ENCODE results near the gene SERINC2. TPM values are rescaled to one million over a fixed set of nuclear protein-coding genes. Genes with fewer than 3 reads are reported as not detected.

Gene SERINC2
- total and polyA plus RNA-seq, 2 of the 4 experiments (the other 2 are of a cell fraction) = 2.0 to 59.5 TPM

DNA sequence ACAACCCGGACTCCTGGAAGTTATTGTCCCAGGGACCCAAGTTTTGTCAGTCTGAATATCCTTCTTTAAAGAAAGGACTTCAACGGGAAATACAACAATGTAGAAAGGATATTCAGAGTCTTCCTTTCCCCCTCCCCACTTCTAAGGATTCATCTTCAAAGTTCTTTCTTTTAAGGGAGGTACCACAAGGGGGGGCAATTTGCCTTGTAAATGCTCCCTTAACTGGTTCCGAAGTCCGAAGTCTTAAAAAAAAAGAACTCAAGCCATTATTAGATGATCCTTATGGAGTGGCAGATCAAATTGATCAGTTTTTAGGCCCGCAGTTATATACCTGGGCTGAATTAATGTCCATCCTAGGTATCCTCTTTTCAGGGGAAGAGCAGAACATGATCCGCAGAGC is 47.0 kb downstream of the SERINC2 start:
- Histone ChIP-seq H3K9ac (ENCODE audit: low read depth, low read length) (no peak overlapping the region), H2AK5ac (ENCODE audit: low read depth, low read length) (no peak overlapping the region), H3K4me1 (ENCODE audit: control insufficient read depth, insufficient read depth, low read length) (no peaks in the 10 kb centered on the region), H3K36me3 (ENCODE audit: control insufficient read depth, insufficient read depth, low read length) (no peaks in the 10 kb centered on the region), H4K20me1 (ENCODE audit: insufficient read depth, low read length) (no peaks in the 10 kb centered on the region), H3K14ac (replicated peaks; ENCODE audit: low read depth, low read length) (no peak overlapping the region), H2BK5ac (ENCODE audit: low read depth, low read length, poor library complexity, severe bottlenecking) (no peak overlapping the region), H3K4me3 (ENCODE audit: insufficient read depth, low read depth, low read length) (no peak overlapping the region), H3K4ac (ENCODE audit: low read depth, low read length) (no peak overlapping the region), H3K4me2 (ENCODE audit: low read depth, low read length) (no peak overlapping the region), H2AK9ac (replicated peaks; ENCODE audit: low read depth, low read length, poor library complexity) (no peak overlapping the region), H2AFZ (replicated peaks; ENCODE audit: low read length, poor library complexity) (no peak overlapping the region), H3K9me1 (ENCODE audit: insufficient read depth, low read length) (no peaks in the 10 kb centered on the region), H3K27me3 (ENCODE audit: control insufficient read depth, insufficient read depth, low read length) (peaks cover 31% of the 10 kb centered on the region), H3K79me1 (ENCODE audit: low read depth in 1 of 2, low read length in 2 of 2) (no peaks in the 10 kb centered on the region), H2BK120ac (ENCODE audit: low read depth, low read length) (no peak overlapping the region), H3K18ac (ENCODE audit: low read depth, low read length) (no peak overlapping the region), H3K56ac (ENCODE audit: extremely low read depth, insufficient read depth, low read length) (no peak overlapping the region), H2BK20ac (ENCODE audit: low read depth, low read length) (no peak overlapping the region), H2BK15ac (ENCODE audit: low read depth, low read length) (no peak overlapping the region), H4K8ac (ENCODE audit: low read depth in 2 of 2, low read length in 2 of 2) (no peak overlapping the region), H3K9me3 (ENCODE audit: control insufficient read depth, insufficient read depth, low read length) (peaks cover 25% of the 10 kb centered on the region), H3K27ac (ENCODE audit: insufficient read depth, low read length) (no peak overlapping the region), H4K91ac (ENCODE audit: insufficient read depth, low read depth, low read length) (no peak overlapping the region), H3K23ac (ENCODE audit: low read depth, low read length) (no peak overlapping the region), H4K5ac (ENCODE audit: low read depth, low read length) (no peak overlapping the region)
- in situ Hi-C loops (cut with MboI; ENCODE audit: low sequenced_read_pairs) (no loop called here), intact Hi-C loops (cut with micrococcal nuclease) (loop anchor here (1.0 kb wide), 1 partner anchor 89 kb away; no protein-coding TSS in a partner anchor), dilution Hi-C loops (cut with HindIII; ENCODE audit: low sequenced_read_pairs, unreplicated experiment) (no loop called here)
- CTCF ChIA-PET = no interaction called here
- TF ChIP-seq SMC3 (IDR thresholded peaks at IDR 0.05; ENCODE audit: low read depth, low read length) (peak; percentile 36; the same call in 1 of the 2 replicates), MAFK (IDR thresholded peaks at IDR 0.05; ENCODE audit: low read depth, low read length) (no peak), RAD21 (IDR thresholded peaks at IDR 0.05; ENCODE audit: low read length) (peak; percentile 54)
- TF ChIP-seq, protein P1, sequence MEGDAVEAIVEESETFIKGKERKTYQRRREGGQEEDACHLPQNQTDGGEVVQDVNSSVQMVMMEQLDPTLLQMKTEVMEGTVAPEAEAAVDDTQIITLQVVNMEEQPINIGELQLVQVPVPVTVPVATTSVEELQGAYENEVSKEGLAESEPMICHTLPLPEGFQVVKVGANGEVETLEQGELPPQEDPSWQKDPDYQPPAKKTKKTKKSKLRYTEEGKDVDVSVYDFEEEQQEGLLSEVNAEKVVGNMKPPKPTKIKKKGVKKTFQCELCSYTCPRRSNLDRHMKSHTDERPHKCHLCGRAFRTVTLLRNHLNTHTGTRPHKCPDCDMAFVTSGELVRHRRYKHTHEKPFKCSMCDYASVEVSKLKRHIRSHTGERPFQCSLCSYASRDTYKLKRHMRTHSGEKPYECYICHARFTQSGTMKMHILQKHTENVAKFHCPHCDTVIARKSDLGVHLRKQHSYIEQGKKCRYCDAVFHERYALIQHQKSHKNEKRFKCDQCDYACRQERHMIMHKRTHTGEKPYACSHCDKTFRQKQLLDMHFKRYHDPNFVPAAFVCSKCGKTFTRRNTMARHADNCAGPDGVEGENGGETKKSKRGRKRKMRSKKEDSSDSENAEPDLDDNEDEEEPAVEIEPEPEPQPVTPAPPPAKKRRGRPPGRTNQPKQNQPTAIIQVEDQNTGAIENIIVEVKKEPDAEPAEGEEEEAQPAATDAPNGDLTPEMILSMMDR (conservative IDR thresholded peaks at IDR 0.05; ENCODE audit: low read depth, low read length) = peak; percentile 43
- no TSS peak for BruUV-seq (replicated peaks)
- DNase-seq (peak; percentile 28), ATAC-seq (ENCODE audit: low read depth) (no peak)
- POLR2A ChIA-PET (ENCODE audit: unreplicated experiment) = no interaction called here
- 100% methylated on average over 1 of the region's 6 CpGs; no CpG with 5 or more reads in 1 of the 2 experiments for WGBS, 2 experiments (ENCODE audit: extremely low coverage in 2 of 2, insufficient read length in 1 of 2)

All from IMR-90 (cell line).